ENCODE data around the gene CDC42BPB.

- TF ChIP-seq CTCF (IDR thresholded peaks at IDR 0.05; ENCODE audit: low read depth, low read length) = no peak
- TF ChIP-seq MYC (IDR thresholded peaks at IDR 0.05; ENCODE audit: low read depth, low read length) = no peak
Observed at GRCh38 chr14:102911991-102912761, 145.2 kb downstream of the CDC42BPB start.
